Measurements from ENCODE around the gene RNF146.

Gene RNF146

GRCh38 chr6:127305741-127306140, 39.1 kb downstream of the RNF146 start:
- ATAC-seq: no peak
- no peak for TF ChIP-seq ARNTL (CRISPR knock-in tag; IDR thresholded peaks at IDR 0.05; ENCODE audit: borderline replicate concordance, low read depth)

DNA sequence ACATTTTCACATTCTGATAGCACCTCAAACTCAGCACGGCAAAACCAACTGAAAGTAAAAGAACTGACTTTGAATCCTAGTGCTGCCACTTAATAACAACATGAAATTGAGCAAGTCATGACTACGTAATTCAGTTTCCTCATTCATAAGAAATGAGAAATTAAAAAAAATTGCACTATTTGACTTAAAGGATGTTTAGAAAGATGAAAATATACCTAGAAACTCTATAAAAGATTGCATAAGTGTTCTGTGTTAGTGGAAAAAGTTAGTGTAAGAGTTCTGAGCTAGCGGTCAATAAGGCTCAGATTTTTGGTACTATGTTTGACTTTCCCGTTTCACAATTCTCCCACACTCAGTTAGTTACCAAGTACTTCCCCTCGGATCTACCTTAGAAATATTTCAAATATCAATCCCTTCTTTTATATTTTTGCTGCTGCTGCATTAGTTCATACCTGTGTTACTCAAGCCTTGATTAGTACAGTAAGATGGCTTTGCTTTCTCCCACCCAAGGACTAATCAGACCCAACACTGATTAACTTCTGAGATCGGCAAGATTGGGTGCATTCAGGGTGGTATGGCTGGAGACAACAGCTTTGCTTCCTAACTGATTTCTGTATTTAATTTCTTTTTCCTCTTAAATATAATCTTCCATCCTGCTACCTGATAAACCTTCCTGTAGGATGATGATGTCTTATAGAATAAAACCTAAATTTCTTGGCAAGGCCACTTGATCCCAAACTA, 50.9 kb downstream of the RNF146 start:
- no peak for ATAC-seq
- TF ChIP-seq CREB5 (CRISPR knock-in tag; IDR thresholded peaks at IDR 0.05; ENCODE audit: low read depth) (no peak), RARB (CRISPR knock-in tag; IDR thresholded peaks at IDR 0.05) (no peak), POU6F1 (CRISPR knock-in tag; IDR thresholded peaks at IDR 0.05; ENCODE audit: borderline replicate concordance, low read depth) (no peak), ISL1 (CRISPR knock-in tag; IDR thresholded peaks at IDR 0.05) (no peak), ZNF565 (CRISPR knock-in tag; conservative IDR thresholded peaks at IDR 0.05; ENCODE audit: low read depth) (no peak), ZFP30 (CRISPR knock-in tag; IDR thresholded peaks at IDR 0.05) (no peak), ZNF8 (CRISPR knock-in tag; IDR thresholded peaks at IDR 0.05) (no peak), ZNF70 (CRISPR knock-in tag; IDR thresholded peaks at IDR 0.05) (no peak), ZC3H10 (CRISPR knock-in tag; IDR thresholded peaks at IDR 0.05) (no peak), ARNTL (CRISPR knock-in tag; IDR thresholded peaks at IDR 0.05; ENCODE audit: borderline replicate concordance, low read depth) (no peak), GLIS3 (CRISPR knock-in tag; IDR thresholded peaks at IDR 0.05) (no peak)

DNA sequence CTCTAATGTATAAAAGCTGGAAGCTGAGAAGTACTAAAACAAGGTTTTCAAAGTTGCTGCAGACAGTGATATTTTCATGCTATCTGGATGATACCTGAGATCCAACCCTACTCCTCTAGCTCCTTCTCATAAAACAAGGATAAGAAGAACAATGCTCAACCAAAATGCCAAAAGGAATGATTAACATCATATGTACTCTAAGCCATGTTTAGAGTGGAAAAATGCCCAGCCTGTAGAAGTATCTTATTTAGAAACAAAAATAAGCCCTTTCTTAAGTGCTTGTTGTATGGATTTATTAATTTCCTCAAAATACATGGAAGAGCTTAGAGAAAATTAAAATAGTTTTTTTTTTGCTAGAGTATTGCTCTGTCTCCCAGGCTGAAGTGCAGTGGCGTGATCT, 53.0 kb downstream of the RNF146 start:
- ATAC-seq: no peak
- no peak for TF ChIP-seq SNAI2 (CRISPR knock-in tag; IDR thresholded peaks at IDR 0.05)
- TF ChIP-seq ZNF8 (CRISPR knock-in tag; IDR thresholded peaks at IDR 0.05): no peak
- TF ChIP-seq RARB (CRISPR knock-in tag; IDR thresholded peaks at IDR 0.05): no peak
- TF ChIP-seq ZC3H10 (CRISPR knock-in tag; IDR thresholded peaks at IDR 0.05): no peak
- TF ChIP-seq ESRRG (CRISPR knock-in tag; IDR thresholded peaks at IDR 0.05): no peak
- TF ChIP-seq TOX (CRISPR knock-in tag; IDR thresholded peaks at IDR 0.05; ENCODE audit: borderline replicate concordance): no peak
- TF ChIP-seq ISL1 (CRISPR knock-in tag; IDR thresholded peaks at IDR 0.05): no peak
- TF ChIP-seq TSHZ2 (CRISPR knock-in tag; IDR thresholded peaks at IDR 0.05): no peak
- no peak for TF ChIP-seq CREB5 (CRISPR knock-in tag; IDR thresholded peaks at IDR 0.05; ENCODE audit: low read depth)
- no peak for TF ChIP-seq ZNF70 (CRISPR knock-in tag; IDR thresholded peaks at IDR 0.05)
- TF ChIP-seq, protein P1, sequence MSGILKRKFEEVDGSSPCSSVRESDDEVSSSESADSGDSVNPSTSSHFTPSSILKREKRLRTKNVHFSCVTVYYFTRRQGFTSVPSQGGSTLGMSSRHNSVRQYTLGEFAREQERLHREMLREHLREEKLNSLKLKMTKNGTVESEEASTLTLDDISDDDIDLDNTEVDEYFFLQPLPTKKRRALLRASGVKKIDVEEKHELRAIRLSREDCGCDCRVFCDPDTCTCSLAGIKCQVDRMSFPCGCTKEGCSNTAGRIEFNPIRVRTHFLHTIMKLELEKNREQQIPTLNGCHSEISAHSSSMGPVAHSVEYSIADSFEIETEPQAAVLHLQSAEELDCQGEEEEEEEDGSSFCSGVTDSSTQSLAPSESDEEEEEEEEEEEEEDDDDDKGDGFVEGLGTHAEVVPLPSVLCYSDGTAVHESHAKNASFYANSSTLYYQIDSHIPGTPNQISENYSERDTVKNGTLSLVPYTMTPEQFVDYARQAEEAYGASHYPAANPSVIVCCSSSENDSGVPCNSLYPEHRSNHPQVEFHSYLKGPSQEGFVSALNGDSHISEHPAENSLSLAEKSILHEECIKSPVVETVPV (CRISPR knock-in tag; IDR thresholded peaks at IDR 0.05): no peak
- TF ChIP-seq, protein P2, sequence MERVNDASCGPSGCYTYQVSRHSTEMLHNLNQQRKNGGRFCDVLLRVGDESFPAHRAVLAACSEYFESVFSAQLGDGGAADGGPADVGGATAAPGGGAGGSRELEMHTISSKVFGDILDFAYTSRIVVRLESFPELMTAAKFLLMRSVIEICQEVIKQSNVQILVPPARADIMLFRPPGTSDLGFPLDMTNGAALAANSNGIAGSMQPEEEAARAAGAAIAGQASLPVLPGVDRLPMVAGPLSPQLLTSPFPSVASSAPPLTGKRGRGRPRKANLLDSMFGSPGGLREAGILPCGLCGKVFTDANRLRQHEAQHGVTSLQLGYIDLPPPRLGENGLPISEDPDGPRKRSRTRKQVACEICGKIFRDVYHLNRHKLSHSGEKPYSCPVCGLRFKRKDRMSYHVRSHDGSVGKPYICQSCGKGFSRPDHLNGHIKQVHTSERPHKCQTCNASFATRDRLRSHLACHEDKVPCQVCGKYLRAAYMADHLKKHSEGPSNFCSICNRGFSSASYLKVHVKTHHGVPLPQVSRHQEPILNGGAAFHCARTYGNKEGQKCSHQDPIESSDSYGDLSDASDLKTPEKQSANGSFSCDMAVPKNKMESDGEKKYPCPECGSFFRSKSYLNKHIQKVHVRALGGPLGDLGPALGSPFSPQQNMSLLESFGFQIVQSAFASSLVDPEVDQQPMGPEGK (CRISPR knock-in tag; IDR thresholded peaks at IDR 0.05; ENCODE audit: borderline replicate concordance): no peak
- no peak for TF ChIP-seq CSDC2 (CRISPR knock-in tag; IDR thresholded peaks at IDR 0.05)

All from SK-N-SH treated with all-trans-retinoic acid at 6 μM for 48 hours (cell line).